Mammary epithelial cell (primary cell): ENCODE results near the gene PLXNA2.

Experiments used
- EZH2 ChIP-seq: IDR thresholded peaks from 2 replicates; pipeline ENCODE4 v1.6.1; 2012; ENCODE audit warnings: low read length, inconsistent platforms, borderline replicate concordance
- TF ChIP-seq, protein P1 (sequence below), 2 donors: IDR thresholded peaks in 1 of 2; conservative IDR thresholded peaks in 1 of 2; 2 replicates each; pipeline ENCODE4 v1.5.1; 2011 to 2012; ENCODE audit warnings: inconsistent platforms in 2 of 2, low read length in 2 of 2, mild to moderate bottlenecking in 2 of 2, control low read depth in 1 of 2, low read depth in 1 of 2; ENCODE audit not compliant: insufficient read depth in 1 of 2; ENCODE audit errors: extremely low read depth in 1 of 2

DNA sequence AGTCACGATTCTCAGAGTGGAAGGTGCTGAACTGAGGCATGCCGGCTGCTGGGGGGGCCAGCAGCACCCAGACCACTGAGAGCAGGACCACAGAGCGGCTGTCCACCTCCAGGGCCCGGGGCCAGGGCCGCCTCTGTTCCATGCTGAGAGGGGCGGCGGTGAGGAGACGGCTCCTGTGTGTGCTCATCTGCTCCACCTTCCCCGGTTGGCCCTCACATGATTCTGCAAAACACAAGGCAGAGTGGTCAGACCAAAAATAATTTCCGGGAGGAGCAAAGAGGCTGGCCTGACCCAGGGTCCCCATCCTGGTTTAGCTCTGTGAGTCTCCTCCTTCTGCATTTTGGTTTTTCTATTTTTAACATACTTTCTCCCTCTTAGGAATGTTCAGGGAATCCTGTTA lies 26.4 kb downstream of the PLXNA2 start:
- TF ChIP-seq, protein P1, sequence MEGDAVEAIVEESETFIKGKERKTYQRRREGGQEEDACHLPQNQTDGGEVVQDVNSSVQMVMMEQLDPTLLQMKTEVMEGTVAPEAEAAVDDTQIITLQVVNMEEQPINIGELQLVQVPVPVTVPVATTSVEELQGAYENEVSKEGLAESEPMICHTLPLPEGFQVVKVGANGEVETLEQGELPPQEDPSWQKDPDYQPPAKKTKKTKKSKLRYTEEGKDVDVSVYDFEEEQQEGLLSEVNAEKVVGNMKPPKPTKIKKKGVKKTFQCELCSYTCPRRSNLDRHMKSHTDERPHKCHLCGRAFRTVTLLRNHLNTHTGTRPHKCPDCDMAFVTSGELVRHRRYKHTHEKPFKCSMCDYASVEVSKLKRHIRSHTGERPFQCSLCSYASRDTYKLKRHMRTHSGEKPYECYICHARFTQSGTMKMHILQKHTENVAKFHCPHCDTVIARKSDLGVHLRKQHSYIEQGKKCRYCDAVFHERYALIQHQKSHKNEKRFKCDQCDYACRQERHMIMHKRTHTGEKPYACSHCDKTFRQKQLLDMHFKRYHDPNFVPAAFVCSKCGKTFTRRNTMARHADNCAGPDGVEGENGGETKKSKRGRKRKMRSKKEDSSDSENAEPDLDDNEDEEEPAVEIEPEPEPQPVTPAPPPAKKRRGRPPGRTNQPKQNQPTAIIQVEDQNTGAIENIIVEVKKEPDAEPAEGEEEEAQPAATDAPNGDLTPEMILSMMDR (conservative IDR thresholded peaks at IDR 0.05 in 1 of 2, IDR thresholded peaks at IDR 0.05 in 1 of 2; ENCODE audit: extremely low read depth in 1 of 2, insufficient read depth in 1 of 2, low read depth in 1 of 2, low read length in 2 of 2): no peak
- TF ChIP-seq EZH2: no peak
